SK-N-MC (cell line): ENCODE results near the gene PDZK1.

Experiments
- EZH2 ChIP-seq: fragments of 200-600 bp; sonication (generic); IDR thresholded peaks from one replicate; pipeline ENCODE4 v1.6.1; 2017; ENCODE audit warnings: antibody characterized with exemption
- FOXP2 ChIP-seq: optimal IDR thresholded peaks from 2 replicates; pipeline ENCODE3; 2011; ENCODE audit warnings: mild to moderate bottlenecking, moderate library complexity; ENCODE audit not compliant: insufficient read depth; ENCODE audit errors: extremely low read length, control extremely low read depth
- POLR2AphosphoS5 ChIP-seq: IDR thresholded peaks from 2 replicates; pipeline ENCODE4 v1.6.1; 2012; ENCODE audit warnings: mild to moderate bottlenecking, low read depth, low read length, borderline replicate concordance

GRCh38 chr1:145720878-145721671 is 13.9 kb upstream of the PDZK1 start:
- TF ChIP-seq EZH2, result no peak
- no peak for TF ChIP-seq POLR2AphosphoS5
- no peak for TF ChIP-seq FOXP2
